ENCODE results near the gene L1CAM.

DNA sequence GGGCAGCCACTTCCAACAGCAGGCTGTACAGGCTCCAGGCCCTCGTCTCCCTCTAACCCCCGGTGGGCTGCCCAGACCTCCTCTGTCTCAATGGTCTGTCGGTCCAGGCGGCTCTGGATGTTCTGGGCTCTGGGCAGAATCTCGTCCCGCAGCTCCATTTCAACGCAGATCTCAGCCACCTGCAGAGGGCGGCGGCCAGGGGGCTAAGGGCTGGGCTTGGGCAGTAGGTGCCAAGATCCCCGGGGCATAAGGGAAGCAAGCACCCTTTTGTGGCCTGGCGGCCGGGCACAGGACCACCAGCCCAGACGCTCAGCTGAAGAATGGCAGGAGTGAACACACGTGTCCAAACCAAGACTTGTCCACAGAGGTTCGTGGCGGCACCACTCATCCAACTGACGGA lies 27.7 kb upstream of the L1CAM start:
- no peak for TF ChIP-seq POLR2A (IDR thresholded peaks at IDR 0.05)
- TF ChIP-seq, protein P1, sequence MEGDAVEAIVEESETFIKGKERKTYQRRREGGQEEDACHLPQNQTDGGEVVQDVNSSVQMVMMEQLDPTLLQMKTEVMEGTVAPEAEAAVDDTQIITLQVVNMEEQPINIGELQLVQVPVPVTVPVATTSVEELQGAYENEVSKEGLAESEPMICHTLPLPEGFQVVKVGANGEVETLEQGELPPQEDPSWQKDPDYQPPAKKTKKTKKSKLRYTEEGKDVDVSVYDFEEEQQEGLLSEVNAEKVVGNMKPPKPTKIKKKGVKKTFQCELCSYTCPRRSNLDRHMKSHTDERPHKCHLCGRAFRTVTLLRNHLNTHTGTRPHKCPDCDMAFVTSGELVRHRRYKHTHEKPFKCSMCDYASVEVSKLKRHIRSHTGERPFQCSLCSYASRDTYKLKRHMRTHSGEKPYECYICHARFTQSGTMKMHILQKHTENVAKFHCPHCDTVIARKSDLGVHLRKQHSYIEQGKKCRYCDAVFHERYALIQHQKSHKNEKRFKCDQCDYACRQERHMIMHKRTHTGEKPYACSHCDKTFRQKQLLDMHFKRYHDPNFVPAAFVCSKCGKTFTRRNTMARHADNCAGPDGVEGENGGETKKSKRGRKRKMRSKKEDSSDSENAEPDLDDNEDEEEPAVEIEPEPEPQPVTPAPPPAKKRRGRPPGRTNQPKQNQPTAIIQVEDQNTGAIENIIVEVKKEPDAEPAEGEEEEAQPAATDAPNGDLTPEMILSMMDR (IDR thresholded peaks at IDR 0.05): no peak

Measured in adrenal gland (tissue), 5 donors.